Measurements from ENCODE around the gene ADORA2A.

ADORA2A gene

GRCh38 chr22:24393012-24393559 is 34.3 kb upstream of the ADORA2A start:
- Histone ChIP-seq H3K27ac (ENCODE audit: low read depth, low read length) (no peak overlapping the region), H3K9me2 (replicated peaks; ENCODE audit: control insufficient read depth, low read length) (no peaks in the 10 kb centered on the region), H4K20me1 (ENCODE audit: control insufficient read depth, insufficient read depth, low read depth, low read length) (0 out of 2 replicates have a peak, but pooled peaks cover 3% of the 10 kb centered on the region), H3K4me2 (ENCODE audit: low read length) (no peak overlapping the region), H3K27me3 (ENCODE audit: control insufficient read depth, low read length) (no peaks in the 10 kb centered on the region), H3F3A (ENCODE audit: control insufficient read depth, insufficient read depth) (peaks cover 11% of the 10 kb centered on the region), H3K79me2 (ENCODE audit: control insufficient read depth, low read length) (peaks cover 28% of the 10 kb centered on the region), H3K36me3 (ENCODE audit: control insufficient read depth, low read length) (peaks cover 65% of the 10 kb centered on the region), H3K4me3 (ENCODE audit: low read length) (no peak overlapping the region), H3K9me3 (ENCODE audit: control insufficient read depth, insufficient read depth, low read length) (no peaks in the 10 kb centered on the region), H3K4me1 (ENCODE audit: control insufficient read depth, low read length) (peaks cover 52% of the 10 kb centered on the region)
- TF ChIP-seq, protein P1, sequence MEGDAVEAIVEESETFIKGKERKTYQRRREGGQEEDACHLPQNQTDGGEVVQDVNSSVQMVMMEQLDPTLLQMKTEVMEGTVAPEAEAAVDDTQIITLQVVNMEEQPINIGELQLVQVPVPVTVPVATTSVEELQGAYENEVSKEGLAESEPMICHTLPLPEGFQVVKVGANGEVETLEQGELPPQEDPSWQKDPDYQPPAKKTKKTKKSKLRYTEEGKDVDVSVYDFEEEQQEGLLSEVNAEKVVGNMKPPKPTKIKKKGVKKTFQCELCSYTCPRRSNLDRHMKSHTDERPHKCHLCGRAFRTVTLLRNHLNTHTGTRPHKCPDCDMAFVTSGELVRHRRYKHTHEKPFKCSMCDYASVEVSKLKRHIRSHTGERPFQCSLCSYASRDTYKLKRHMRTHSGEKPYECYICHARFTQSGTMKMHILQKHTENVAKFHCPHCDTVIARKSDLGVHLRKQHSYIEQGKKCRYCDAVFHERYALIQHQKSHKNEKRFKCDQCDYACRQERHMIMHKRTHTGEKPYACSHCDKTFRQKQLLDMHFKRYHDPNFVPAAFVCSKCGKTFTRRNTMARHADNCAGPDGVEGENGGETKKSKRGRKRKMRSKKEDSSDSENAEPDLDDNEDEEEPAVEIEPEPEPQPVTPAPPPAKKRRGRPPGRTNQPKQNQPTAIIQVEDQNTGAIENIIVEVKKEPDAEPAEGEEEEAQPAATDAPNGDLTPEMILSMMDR (IDR thresholded peaks at IDR 0.05; ENCODE audit: low read depth, low read length, poor library complexity, severe bottlenecking), result no peak
- TF ChIP-seq EZH2phosphoT487 (IDR thresholded peaks at IDR 0.05; ENCODE audit: borderline replicate concordance, low read length), result no peak

GRCh38 chr22:24393848-24394247 is 33.6 kb upstream of the ADORA2A start:
- Histone ChIP-seq H3K27ac (ENCODE audit: low read depth, low read length) (no peak overlapping the region), H3K4me1 (ENCODE audit: control insufficient read depth, low read length) (peaks cover 54% of the 10 kb centered on the region), H3K36me3 (ENCODE audit: control insufficient read depth, low read length) (peaks cover 70% of the 10 kb centered on the region), H3K9me3 (ENCODE audit: control insufficient read depth, insufficient read depth, low read length) (no peaks in the 10 kb centered on the region), H3K9me2 (replicated peaks; ENCODE audit: control insufficient read depth, low read length) (no peaks in the 10 kb centered on the region), H3K79me2 (ENCODE audit: control insufficient read depth, low read length) (peaks cover 34% of the 10 kb centered on the region), H3K4me2 (ENCODE audit: low read length) (no peak overlapping the region), H3K4me3 (ENCODE audit: low read length) (no peak overlapping the region), H4K20me1 (ENCODE audit: control insufficient read depth, insufficient read depth, low read depth, low read length) (0 out of 2 replicates have a peak, but pooled peaks cover 3% of the 10 kb centered on the region), H3F3A (ENCODE audit: control insufficient read depth, insufficient read depth) (peaks cover 18% of the 10 kb centered on the region), H3K27me3 (ENCODE audit: control insufficient read depth, low read length) (no peaks in the 10 kb centered on the region)
- TF ChIP-seq, protein P1 (IDR thresholded peaks at IDR 0.05; ENCODE audit: low read depth, low read length, poor library complexity, severe bottlenecking), result no peak
- TF ChIP-seq EZH2phosphoT487 (IDR thresholded peaks at IDR 0.05; ENCODE audit: borderline replicate concordance, low read length), result no peak

DNA sequence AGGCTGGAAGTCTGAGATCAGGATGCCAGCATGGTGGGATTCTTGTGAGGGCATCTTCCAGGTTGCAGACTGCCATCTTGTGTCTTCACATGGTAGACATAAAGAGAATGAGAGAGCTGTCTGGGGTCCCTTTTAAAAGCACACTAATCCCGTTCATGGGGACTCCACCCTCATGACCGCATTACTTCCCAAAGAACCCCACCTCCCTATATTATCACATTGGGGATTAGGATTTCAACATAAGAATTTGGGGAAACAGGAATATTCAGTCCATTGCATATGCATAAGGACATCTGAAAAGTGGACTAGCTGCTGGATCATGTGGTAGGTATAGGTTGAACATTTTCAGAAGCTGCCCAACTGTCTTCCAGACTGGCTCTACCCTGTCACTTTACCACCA is 33.1 kb upstream of the ADORA2A start:
- H3K27me3 ChIP-seq (ENCODE audit: control insufficient read depth, low read length), result no peaks in the 10 kb centered on the region
- H3K27ac ChIP-seq (ENCODE audit: low read depth, low read length), result no peak overlapping the region
- H3K9me3 ChIP-seq (ENCODE audit: control insufficient read depth, insufficient read depth, low read length), result no peaks in the 10 kb centered on the region
- peaks cover 54% of the 10 kb centered on the region for H3K4me1 ChIP-seq (ENCODE audit: control insufficient read depth, low read length)
- peaks cover 20% of the 10 kb centered on the region for H3F3A ChIP-seq (ENCODE audit: control insufficient read depth, insufficient read depth)
- TF ChIP-seq EZH2phosphoT487 (IDR thresholded peaks at IDR 0.05; ENCODE audit: borderline replicate concordance, low read length), result no peak
- TF ChIP-seq, protein P1 (IDR thresholded peaks at IDR 0.05; ENCODE audit: low read depth, low read length, poor library complexity, severe bottlenecking), result no peak
- H3K79me2 ChIP-seq (ENCODE audit: control insufficient read depth, low read length), result peaks cover 33% of the 10 kb centered on the region
- H3K4me2 ChIP-seq (ENCODE audit: low read length), result no peak overlapping the region
- H3K9me2 ChIP-seq (replicated peaks; ENCODE audit: control insufficient read depth, low read length), result no peaks in the 10 kb centered on the region
- H4K20me1 ChIP-seq (ENCODE audit: control insufficient read depth, insufficient read depth, low read depth, low read length), result 0 out of 2 replicates have a peak, but pooled peaks cover 3% of the 10 kb centered on the region
- H3K4me3 ChIP-seq (ENCODE audit: low read length), result no peak overlapping the region
- H3K36me3 ChIP-seq (ENCODE audit: control insufficient read depth, low read length), result peaks cover 71% of the 10 kb centered on the region
